SU-DHL-6 (cell line): Measurements from ENCODE around the gene HSPB1.

ENCODE experiments used
- EZH2phosphoT487 ChIP-seq: fragments of 200-600 bp; sonication (generic), shearing (Covaris generic); conservative IDR thresholded peaks from 2 replicates; pipeline ENCODE4 v1.6.1; 2018; ENCODE audit warnings: mild to moderate bottlenecking, antibody characterized with exemption, low read length, moderate library complexity, mixed read lengths
- TF ChIP-seq, protein P1 (sequence below): fragments of 200-600 bp; sonication (generic); IDR thresholded peaks from one replicate; pipeline ENCODE4 v1.5.1; 2017; ENCODE audit warnings: antibody characterized with exemption, mild to moderate bottlenecking, low read length, moderate library complexity; ENCODE audit not compliant: insufficient read depth, poor library complexity, severe bottlenecking

DNA sequence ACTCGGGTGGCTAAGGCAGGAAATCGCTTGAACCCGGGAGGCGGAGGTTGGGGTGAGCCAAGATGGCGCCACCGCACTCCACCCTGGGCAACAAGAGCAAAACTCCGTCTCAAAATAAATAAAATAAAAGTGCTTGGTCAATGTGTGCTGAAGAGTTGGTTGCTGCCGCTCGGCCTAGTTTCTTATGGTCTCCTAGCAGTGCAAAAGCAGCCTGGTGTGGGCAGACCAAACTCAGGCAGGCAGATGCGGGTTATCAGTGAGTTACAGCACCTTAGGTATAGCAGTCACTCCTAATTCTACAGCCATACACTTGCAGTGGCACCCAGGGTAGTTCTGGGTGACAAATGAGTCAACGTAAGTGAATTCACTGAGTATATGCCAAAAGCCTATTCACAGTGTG, 22.6 kb downstream of the HSPB1 start:
- TF ChIP-seq, protein P1, sequence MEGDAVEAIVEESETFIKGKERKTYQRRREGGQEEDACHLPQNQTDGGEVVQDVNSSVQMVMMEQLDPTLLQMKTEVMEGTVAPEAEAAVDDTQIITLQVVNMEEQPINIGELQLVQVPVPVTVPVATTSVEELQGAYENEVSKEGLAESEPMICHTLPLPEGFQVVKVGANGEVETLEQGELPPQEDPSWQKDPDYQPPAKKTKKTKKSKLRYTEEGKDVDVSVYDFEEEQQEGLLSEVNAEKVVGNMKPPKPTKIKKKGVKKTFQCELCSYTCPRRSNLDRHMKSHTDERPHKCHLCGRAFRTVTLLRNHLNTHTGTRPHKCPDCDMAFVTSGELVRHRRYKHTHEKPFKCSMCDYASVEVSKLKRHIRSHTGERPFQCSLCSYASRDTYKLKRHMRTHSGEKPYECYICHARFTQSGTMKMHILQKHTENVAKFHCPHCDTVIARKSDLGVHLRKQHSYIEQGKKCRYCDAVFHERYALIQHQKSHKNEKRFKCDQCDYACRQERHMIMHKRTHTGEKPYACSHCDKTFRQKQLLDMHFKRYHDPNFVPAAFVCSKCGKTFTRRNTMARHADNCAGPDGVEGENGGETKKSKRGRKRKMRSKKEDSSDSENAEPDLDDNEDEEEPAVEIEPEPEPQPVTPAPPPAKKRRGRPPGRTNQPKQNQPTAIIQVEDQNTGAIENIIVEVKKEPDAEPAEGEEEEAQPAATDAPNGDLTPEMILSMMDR = no peak
- TF ChIP-seq EZH2phosphoT487 = no peak
